ENCODE results near the gene WFS1. TPM values are rescaled to one million over a fixed set of nuclear protein-coding genes. Genes with fewer than 3 reads are reported as not detected.

Gene WFS1
- total and polyA plus RNA-seq, 2 of the 8 experiments (the other 6 are each of a cell fraction or from before 2014, with no cell fraction given) = 29.1 to 43.1 TPM

GRCh38 chr4:6250235-6250983 lies 19.2 kb upstream of the WFS1 start:
- no peak overlapping the region for H2BK20ac ChIP-seq (ENCODE audit: low read length)
- TF ChIP-seq BRCA1 (IDR thresholded peaks at IDR 0.05; ENCODE audit: low read depth, low read length) (0 out of 2 replicates have a peak, but pooled peaks have one; percentile 29), TEAD4 (IDR thresholded peaks at IDR 0.05; ENCODE audit: low read depth, low read length) (0 out of 2 replicates have a peak, but pooled peaks have one; percentile 8), SIX5 (IDR thresholded peaks at IDR 0.05; ENCODE audit: low read depth, low read length) (no peak), CTCF (IDR thresholded peaks at IDR 0.05; ENCODE audit: control extremely low read depth in 1 of 3, insufficient read depth in 1 of 3, low read depth in 1 of 3, low read length in 3 of 3) (peak in 2 of 3 experiments; percentile 69 to 70; a peak in 3 of 4 replicates), JUND (IDR thresholded peaks at IDR 0.05; ENCODE audit: low read length) (no peak; the same call in 1 of the 2 replicates), FOSL1 (IDR thresholded peaks at IDR 0.05; ENCODE audit: insufficient read depth, low read depth, low read length) (no peak), SP2 (IDR thresholded peaks at IDR 0.05; ENCODE audit: low read length) (no peak), CREB1 (IDR thresholded peaks at IDR 0.05) (peak; percentile 86), MAX (IDR thresholded peaks at IDR 0.05) (no peak)

More at GRCh38 chr4:6250235-6250983, 19.2 kb upstream of the WFS1 start:
- H3K56ac ChIP-seq (replicated peaks; ENCODE audit: insufficient read length, low read depth, low read length) = no peak overlapping the region
- H3K79me2 ChIP-seq (ENCODE audit: control insufficient read depth in 1 of 2, insufficient read depth in 2 of 2, low read length in 2 of 2) = no peaks in the 10 kb centered on the region
- no peak overlapping the region for H3K4ac ChIP-seq (replicated peaks; ENCODE audit: insufficient read length, low read depth, low read length)
- no peak overlapping the region for H4K5ac ChIP-seq (ENCODE audit: insufficient read length, low read depth, low read length)
- peak overlapping the region; percentile 5 to 50 (median 26); a peak in 6 of 8 replicates for H3K4me3 ChIP-seq (ENCODE audit: extremely low read depth in 1 of 4, insufficient read depth in 2 of 4, low read depth in 3 of 4, low read length in 4 of 4)
- no peak overlapping the region for H4K8ac ChIP-seq (ENCODE audit: extremely low read depth, insufficient read depth, low read length)
- H2BK15ac ChIP-seq (ENCODE audit: low read length) = no peak overlapping the region
- no peak overlapping the region for H4K91ac ChIP-seq (replicated peaks; ENCODE audit: insufficient read length, low read length)
- H3K23ac ChIP-seq (ENCODE audit: insufficient read length) = no peak overlapping the region
- no peaks in the 10 kb centered on the region; a peak in 1 of 7 replicates for H3K27me3 ChIP-seq (replicated peaks in 1 of 4; ENCODE audit: control insufficient read depth in 3 of 4, extremely low read depth in 1 of 4, insufficient read depth in 3 of 4, low read length in 3 of 4)
- H2BK120ac ChIP-seq (replicated peaks; ENCODE audit: low read depth, low read length) = no peak overlapping the region
- H2AFZ ChIP-seq (ENCODE audit: low read length) = 0 out of 2 replicates have a peak overlapping the region, but pooled peaks have one; percentile 19
- H3K4me2 ChIP-seq (ENCODE audit: insufficient read depth in 1 of 2, low read depth in 2 of 2, low read length in 2 of 2) = peak overlapping the region; percentile 51 to 63
- H3K14ac ChIP-seq (ENCODE audit: insufficient read length) = no peak overlapping the region
- no peak overlapping the region; a peak in 1 of 7 replicates for H3K9ac ChIP-seq (replicated peaks in 1 of 4; ENCODE audit: extremely low read depth in 1 of 4, low read depth in 3 of 4, low read length in 3 of 4)
- H3K27ac ChIP-seq (ENCODE audit: low read depth, low read length) = no peak overlapping the region
- POLR2A ChIA-PET (ENCODE audit: partially characterized antibody) = no interaction called here
- no peaks in the 10 kb centered on the region for H3K9me3 ChIP-seq (ENCODE audit: insufficient read depth in 2 of 2, low read depth in 1 of 2, low read length in 1 of 2)
- H3K79me1 ChIP-seq (ENCODE audit: low read depth, low read length) = no peaks in the 10 kb centered on the region
- no peaks in the 10 kb centered on the region for H3K36me3 ChIP-seq (ENCODE audit: control insufficient read depth in 2 of 4, insufficient read depth in 4 of 4, low read length in 3 of 4)
- 30% methylated on average over 15 of the region's 15 CpGs; no CpG with 5 or more reads in 1 of the 2 experiments for WGBS, 2 experiments (ENCODE audit: extremely low coverage in 1 of 2, insufficient coverage in 1 of 2, insufficient read length in 1 of 2, insufficient replicate concordance in 2 of 2, low coverage in 1 of 2, low lambda C conversion rate in 2 of 2, missing lambda C conversion rate in 1 of 2)
- DNase-seq (ENCODE audit: low read depth in 1 of 2, low spot score in 2 of 2) (peak in 1 of 2 experiments; percentile 62), FAIRE-seq (peak; percentile 93)
- no peak overlapping the region for H2AK5ac ChIP-seq (ENCODE audit: low read depth, low read length)
- no peaks in the 10 kb centered on the region for H4K20me1 ChIP-seq (replicated peaks in 1 of 2; ENCODE audit: control insufficient read depth in 1 of 2, insufficient read depth in 2 of 2, low read length in 2 of 2)
- H2BK5ac ChIP-seq (ENCODE audit: low read depth, low read length) = no peak overlapping the region
- peaks cover 0 to 5% (median 4%) of the 10 kb centered on the region in 4 experiments; a peak in 3 of 7 replicates for H3K4me1 ChIP-seq (replicated peaks in 1 of 4; ENCODE audit: control insufficient read depth in 3 of 4, insufficient read depth in 4 of 4, low read length in 3 of 4)
- no peak overlapping the region; the same call in 1 of the 2 replicates for H3K18ac ChIP-seq (ENCODE audit: extremely low read depth, low read length)
- peaks cover 8% of the 10 kb centered on the region; the same call in 1 of the 2 replicates for H3K23me2 ChIP-seq (ENCODE audit: low read depth, low read length)
- CTCF ChIA-PET (ENCODE audit: partially characterized antibody) = interaction anchor here (0.6 to 37.7 kb wide), 72 partner anchors 11 to 1936 kb away, joined by 3 to 908 read pairs (median 4); partner anchors contain the start of genes C4orf50 and WFS1
- H2BK12ac ChIP-seq (ENCODE audit: low read depth, low read length) = no peak overlapping the region
